Pancreas (tissue), 10 donors: ENCODE data around the gene SDCBP2. TPM values are rescaled to one million over a fixed set of nuclear protein-coding genes. Genes with fewer than 3 reads are reported as not detected.

ENCODE experiments used
- ATAC-seq, 4 donors: fragments of 200-7000 bp; cut with Tn5 transposase; one replicate each; pipeline versions ENCODE4 v1.8.0 to v1.9.1; 2020; ENCODE audit warnings: mild to moderate bottlenecking in 4 of 4, moderate library complexity in 4 of 4
- DNase-seq, 6 donors: peaks; one replicate each; pipeline ENCODE4 v3.0.0-alpha.2; 2020
- FAIRE-seq: peaks from 2 replicates; lab custom pipeline; 2012; peaks lifted over from hg19 to GRCh38; lab: Jason Lieb, UNC
- H3K27ac ChIP-seq, 4 donors: fragments of 200-600 bp; sonication (generic); 1 replicate in 3 of 4; 2 replicates in 1 of 4; pipeline versions ENCODE4 v1.5.0 to v1.8.0; 2020
- H3K27me3 ChIP-seq, 4 donors: fragments of 200-600 bp; one replicate each; pipeline ENCODE4 v1.8.0; 2021
- H3K36me3 ChIP-seq, 3 donors: fragments of 200-600 bp; sonication (generic) in 1 of 3; one replicate each; pipeline versions ENCODE4 v1.5.0 to v1.8.0; 2020 to 2021
- H3K4me1 ChIP-seq, 3 donors: fragments of 200-600 bp; one replicate each; pipeline ENCODE4 v1.8.0; 2021
- H3K4me3 ChIP-seq, 4 donors: fragments of 200-600 bp; sonication (generic) in 2 of 4; one replicate each; pipeline versions ENCODE4 v1.5.0 to v1.8.0; 2020 to 2021
- H3K9me3 ChIP-seq, 4 donors: fragments of 200-600 bp; one replicate each; pipeline ENCODE4 v1.8.0; 2021
- CTCF ChIP-seq, 4 donors: fragments of 200-600 bp; sonication (generic) in 3 of 4; IDR thresholded peaks; one replicate each; pipeline versions ENCODE4 v1.5.0 to v1.8.0; 2021; ENCODE audit warnings: antibody characterized with exemption in 4 of 4
- WGBS, 2 donors: extraction: QIAGEN DNeasy Blood & Tissue Kit; methylation state at CpG; one replicate each; pipeline ENCODE4 v1.1.7; 2013; 5-methylcytosine and 5-hydroxymethylcytosine counted together
- intact Hi-C, 3 donors: fragments of 100-400 bp; cut with DNase I; formaldehyde crosslinking; loops; one replicate each; pipeline versions ENCODE4 v1.11.1 to v1.14.2; 2022
- polyA plus RNA-seq, 2 donors: library from polyadenylated mRNA; stranded (reverse); fragments of 200-250 nt; gene quantifications; one replicate each; pipeline ENCODE4 v1.2.3, GENCODE V29; 2013
- total RNA-seq, 6 donors: library from RNA; stranded (reverse); fragmentation: NEBNext Ultra II Directional in 4 of 6; extraction: Animal tissue kit (Norgen Biotek cat#: 25700) in 4 of 6; gene quantifications; one replicate each; pipeline versions ENCODE4 v1.2.1 to v1.2.4, GENCODE V29; 2021 to 2023
- donor health status: healthy with polysubstance abuse.
- donor health status: DM: no; HTN: no; CAD: no; lungs with moderate emphysema.
- donor health status: DM: no; HTN: no; CAD: no.
- donor health status: control.
- donor health status: control.
- donor health status: Bipolar disorder and iron deficiency.
- donor health status: DM: yes; HTN: yes; CAD: no.
- donor health status: DM: no; HTN: no; CAD: no.
- donor health status: DM: no; HTN: no; CAD: no.
- donor health status: DM: yes; HTN: yes; CAD: no.

SDCBP2 gene
- total and polyA plus RNA-seq, 8 donors, result 4.7 to 23.8 (median 12.0) TPM

GRCh38 chr20:1298166-1298565 lies 30.8 kb downstream of the SDCBP2 start:
- Histone ChIP-seq H3K27ac (no peak overlapping the region), H3K27me3 (no peaks in the 10 kb centered on the region), H3K36me3 (no peaks in the 10 kb centered on the region), H3K4me3 (no peak overlapping the region), H3K9me3 (no peaks in the 10 kb centered on the region), H3K4me1 (no peaks in the 10 kb centered on the region)
- no peak for TF ChIP-seq CTCF (IDR thresholded peaks at IDR 0.05)
- intact Hi-C loops, result no loop called here
- no peak for ATAC-seq
- DNase-seq, result no peak
- FAIRE-seq, result no peak
- 89 to 92% methylated on average over 5 of the region's 5 CpGs for WGBS, 2 donors

- DNase-seq, result no peak
- Histone ChIP-seq H3K9me3 (no peaks in the 10 kb centered on the region), H3K27ac (no peak overlapping the region), H3K4me3 (no peak overlapping the region), H3K27me3 (no peaks in the 10 kb centered on the region), H3K4me1 (no peaks in the 10 kb centered on the region), H3K36me3 (no peaks in the 10 kb centered on the region)
- no peak for ATAC-seq
- FAIRE-seq, result no peak
- intact Hi-C loops, result no loop called here
- 95 to 97% methylated on average over 2 of the region's 2 CpGs for WGBS, 2 donors
- no peak for TF ChIP-seq CTCF (IDR thresholded peaks at IDR 0.05)
These were observed 31.5 kb downstream of the SDCBP2 start for GRCh38 chr20:1297486-1297885.

GRCh38 chr20:1296922-1297321 lies 32.0 kb downstream of the SDCBP2 start:
- Histone ChIP-seq H3K9me3 (no peaks in the 10 kb centered on the region), H3K27ac (no peak overlapping the region), H3K4me3 (no peak overlapping the region), H3K27me3 (no peaks in the 10 kb centered on the region), H3K4me1 (no peaks in the 10 kb centered on the region), H3K36me3 (no peaks in the 10 kb centered on the region)
- intact Hi-C loops, result no loop called here
- FAIRE-seq (no peak), ATAC-seq (no peak), DNase-seq (no peak)
- 88 to 90% methylated on average over 14 of the region's 14 CpGs for WGBS, 2 donors
- no peak for TF ChIP-seq CTCF (IDR thresholded peaks at IDR 0.05)

GRCh38 chr20:1296117-1296610 lies 32.8 kb downstream of the SDCBP2 start:
- Histone ChIP-seq H3K36me3 (no peaks in the 10 kb centered on the region), H3K27ac (no peak overlapping the region), H3K27me3 (no peaks in the 10 kb centered on the region), H3K9me3 (no peaks in the 10 kb centered on the region), H3K4me3 (no peak overlapping the region), H3K4me1 (no peaks in the 10 kb centered on the region)
- 87 to 97% methylated on average over 19 to 20 of the region's 20 CpGs for WGBS, 2 donors
- DNase-seq, result no peak
- no peak for ATAC-seq
- no peak for FAIRE-seq
- intact Hi-C loops, result no loop called here
- no peak for TF ChIP-seq CTCF (IDR thresholded peaks at IDR 0.05)

- ATAC-seq (no peak), DNase-seq (no peak)
These were observed 33.5 kb downstream of the SDCBP2 start for GRCh38 chr20:1295276-1295930.

More at GRCh38 chr20:1295276-1295930, 33.5 kb downstream of the SDCBP2 start:
- intact Hi-C loops, result no loop called here
- no peaks in the 10 kb centered on the region for H3K27me3 ChIP-seq
- no peak for TF ChIP-seq CTCF (IDR thresholded peaks at IDR 0.05)
- FAIRE-seq, result no peak
- no peaks in the 10 kb centered on the region for H3K36me3 ChIP-seq
- H3K4me1 ChIP-seq, result no peaks in the 10 kb centered on the region
- H3K4me3 ChIP-seq, result no peak overlapping the region
- no peak overlapping the region for H3K27ac ChIP-seq
- no peaks in the 10 kb centered on the region for H3K9me3 ChIP-seq
- WGBS, 2 donors, result 94 to 97% methylated on average over 20 of the region's 20 CpGs
